ENCODE results near the gene PI4KA.
"Not testable (repeated sequence)": the region's sequence is repeated elsewhere in the genome, so short reads cannot be mapped to it uniquely, and the experiment has no call there.

The PI4KA gene

DNA sequence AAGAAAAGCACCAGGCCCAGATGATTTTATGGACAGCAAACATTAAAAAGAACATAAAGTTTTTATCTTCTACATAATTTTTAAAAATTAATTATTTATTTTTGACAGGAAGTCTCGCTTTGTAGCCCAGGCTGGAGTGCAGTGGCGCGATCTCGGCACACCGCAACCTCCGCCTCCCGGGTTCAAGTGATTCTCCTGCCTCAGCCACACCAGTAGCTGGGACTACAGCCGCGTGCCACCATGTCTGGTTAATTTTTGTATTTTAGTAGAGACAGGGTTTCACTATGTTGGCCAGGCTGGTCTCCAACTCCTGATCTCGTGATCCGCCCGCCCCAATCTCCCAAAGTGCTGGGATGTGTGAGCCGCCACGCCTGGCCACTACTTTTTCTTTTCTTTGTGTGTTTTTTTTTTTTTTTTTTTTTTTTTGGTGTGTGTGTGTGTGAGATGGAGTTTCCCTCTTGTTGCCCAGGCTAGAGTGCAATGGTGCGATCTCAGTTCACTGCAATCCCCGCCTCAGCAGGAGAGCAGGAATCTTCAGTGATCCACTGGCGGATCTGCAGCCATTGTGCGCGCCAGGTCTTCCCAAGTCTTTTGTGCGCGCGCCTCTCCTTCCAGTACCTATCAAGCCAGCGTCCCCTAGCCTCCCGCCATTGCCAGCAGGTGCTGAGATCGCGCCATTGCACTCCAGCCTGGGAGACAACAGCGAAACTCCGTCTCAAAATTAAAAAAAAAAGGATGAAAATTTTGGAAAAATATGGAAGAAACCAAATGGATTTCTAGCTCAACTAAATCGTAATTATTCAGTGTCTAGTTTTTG is 171.0 kb downstream of the PI4KA start:
- DNase-seq = not testable (repeated sequence)

DNA sequence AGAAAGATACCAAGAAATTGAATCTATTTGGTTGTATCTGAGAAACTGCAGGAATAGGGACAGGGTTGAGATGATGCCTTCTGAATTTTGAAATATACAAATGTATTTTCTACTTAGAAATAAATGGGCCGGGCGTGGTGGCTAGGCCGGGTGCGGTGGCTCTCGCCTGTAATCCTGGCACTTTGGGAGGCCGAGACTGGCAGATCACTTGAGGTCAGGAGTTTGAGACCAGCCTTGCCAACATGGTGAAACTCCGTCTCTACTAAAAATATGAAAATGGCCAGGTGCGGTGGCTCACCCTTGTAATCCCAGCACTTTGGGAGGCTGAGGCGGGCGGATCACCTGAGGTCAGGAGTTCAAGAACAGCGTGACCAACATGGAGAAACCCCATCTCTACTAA is 172.8 kb downstream of the PI4KA start:
- not testable (repeated sequence) for DNase-seq

DNA sequence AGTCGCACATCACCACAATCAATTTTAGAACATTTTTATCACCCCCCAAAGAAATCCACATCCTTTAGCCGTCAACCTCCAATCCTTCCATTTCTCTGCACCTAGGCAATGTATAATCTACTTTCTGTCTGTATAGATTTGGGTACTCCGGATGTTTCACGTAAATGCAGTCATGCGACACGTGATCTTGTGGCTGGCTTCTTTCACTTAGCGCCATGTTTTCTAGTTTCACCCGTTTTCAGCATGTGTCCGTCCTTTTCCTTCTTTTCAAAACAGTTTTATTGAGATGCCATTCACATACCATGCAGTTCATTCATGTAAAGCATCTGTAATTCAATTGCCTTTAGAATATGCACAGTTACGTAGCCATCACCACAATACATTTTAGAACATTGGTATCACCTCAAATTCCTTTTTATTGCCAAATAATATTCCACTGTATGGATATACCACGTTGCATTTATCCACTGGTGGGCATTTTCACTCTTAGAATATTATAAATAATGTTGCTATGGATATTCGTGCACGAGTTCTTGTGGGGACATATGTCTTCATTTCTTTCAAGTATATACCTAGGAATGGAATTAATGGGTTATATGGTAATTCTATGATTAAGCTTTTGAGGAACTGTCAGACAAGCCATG is 179.7 kb downstream of the PI4KA start:
- DNase-seq = not testable (repeated sequence)

DNA sequence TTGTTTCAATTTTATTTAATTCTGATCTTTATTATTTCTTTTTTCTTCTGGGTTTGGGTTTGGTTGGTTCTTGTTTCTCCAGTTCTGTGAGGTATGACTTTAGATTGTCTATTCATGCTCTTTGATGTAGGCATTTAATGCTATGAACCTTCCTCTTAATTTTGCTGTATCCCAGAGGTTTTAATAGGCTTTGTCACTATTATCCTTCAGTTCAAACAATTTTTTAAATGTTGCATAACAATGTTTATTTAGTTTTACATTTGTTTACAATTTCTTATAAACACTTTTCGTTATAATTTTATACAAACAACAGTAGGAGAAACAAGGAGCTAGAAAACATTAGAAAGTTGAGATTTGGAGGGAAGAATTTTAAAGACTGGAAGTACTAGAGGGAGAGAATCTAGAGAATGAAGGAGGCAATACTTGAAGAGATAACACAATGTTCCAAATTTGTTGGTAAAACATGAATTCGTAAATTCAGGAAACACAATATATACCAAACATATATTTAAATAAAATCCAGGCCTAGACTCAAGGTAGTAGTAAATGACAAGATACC is 180.8 kb downstream of the PI4KA start:
- no peak for DNase-seq

DNA sequence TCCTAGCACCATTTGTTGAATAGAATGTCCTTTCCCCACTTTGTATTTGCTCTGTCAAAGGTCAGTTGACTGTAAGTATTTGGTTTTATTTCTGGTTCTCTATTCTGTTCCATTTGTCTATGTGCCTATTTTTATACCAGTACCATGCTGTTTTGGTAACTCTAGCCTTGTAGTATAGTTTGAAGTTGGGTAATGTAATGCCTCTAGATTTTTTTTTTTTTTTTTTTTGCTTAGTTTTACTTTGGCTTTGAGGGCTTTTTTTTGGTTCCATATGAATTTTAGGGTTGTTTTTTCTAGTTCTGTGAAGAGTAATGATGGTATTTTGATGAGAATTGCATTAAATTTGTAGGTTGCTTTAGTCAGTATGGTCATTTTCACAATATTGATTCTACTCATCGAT is 183.0 kb downstream of the PI4KA start:
- DNase-seq = not testable (repeated sequence)

DNA sequence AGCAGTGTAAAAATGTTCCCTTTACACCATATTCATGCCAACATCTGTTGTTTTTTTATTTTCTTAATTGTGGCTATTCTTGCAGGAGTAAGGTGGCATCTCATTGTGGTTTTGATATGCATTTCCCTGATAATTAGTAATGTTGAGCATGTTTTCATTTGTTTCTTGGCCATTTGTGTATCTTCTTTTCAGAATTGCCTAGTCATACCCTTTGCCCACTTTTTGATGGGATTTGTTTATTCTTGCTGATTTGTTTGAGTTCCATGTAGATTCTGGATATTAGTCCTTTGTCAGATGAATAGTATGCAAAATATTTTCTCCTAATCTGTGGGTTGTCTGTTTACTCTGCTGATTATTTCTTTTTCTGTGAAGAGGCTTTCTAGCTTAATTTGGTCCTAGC is 183.6 kb downstream of the PI4KA start:
- no peak for DNase-seq

DNA sequence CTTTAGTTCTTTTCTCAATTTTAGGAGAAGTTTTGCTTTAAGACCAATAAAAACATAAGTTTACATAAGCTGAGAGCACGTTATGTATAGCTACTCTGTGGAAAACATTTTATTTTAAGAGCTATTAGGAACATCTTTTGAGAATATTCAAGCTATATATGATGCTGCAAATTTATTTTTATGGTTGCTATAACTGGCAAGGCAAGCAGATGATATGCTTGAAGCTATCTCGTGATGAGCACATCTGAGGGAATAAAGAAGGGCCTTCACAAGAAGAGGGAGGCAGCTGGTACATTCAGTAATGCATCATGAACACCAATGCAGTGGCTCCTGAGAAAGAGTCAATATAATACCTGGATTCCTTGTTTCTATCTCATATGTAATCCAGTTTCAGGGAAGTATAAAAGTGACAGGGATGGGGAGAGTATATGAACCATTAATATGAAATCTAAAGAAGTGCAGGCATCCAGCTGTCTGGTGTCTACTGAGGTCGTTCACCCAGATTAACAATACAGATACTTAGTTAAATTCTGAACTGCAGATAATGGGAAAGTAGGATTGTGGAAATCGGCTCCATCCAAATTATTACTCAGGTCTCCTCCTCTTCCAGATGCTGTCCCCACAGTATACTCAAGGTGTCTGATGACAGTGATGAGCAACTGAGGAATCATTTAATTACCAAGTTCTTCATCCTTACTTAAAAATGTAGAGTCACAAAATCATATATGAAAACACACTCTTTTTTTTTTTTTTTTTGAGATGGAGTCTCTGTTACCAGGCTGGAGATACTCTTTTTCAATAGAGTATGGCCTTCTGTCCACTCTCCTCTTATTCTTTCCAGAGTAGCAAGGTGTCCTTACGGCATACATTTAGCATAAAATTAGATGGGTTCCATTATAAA is 185.1 kb downstream of the PI4KA start:
- no peak for DNase-seq

DNA sequence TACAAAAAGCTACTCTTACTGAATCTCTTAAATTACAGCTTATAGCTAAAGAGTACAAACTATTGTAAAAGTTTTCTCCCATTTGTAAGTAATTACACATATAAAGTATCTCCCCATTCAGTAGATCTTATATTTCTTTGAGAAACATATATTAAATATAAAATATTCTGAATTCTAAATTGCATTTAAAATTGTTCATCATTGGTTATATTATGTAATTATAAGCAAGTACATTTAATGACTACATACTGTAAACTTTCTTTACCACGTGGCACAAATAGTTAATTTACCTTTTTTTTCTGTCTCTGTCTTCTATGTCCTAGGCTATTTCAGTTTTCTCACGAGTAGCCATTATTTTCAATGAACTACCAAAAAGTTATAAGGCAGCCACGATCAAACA is 185.9 kb downstream of the PI4KA start:
- DNase-seq = no peak

DNA sequence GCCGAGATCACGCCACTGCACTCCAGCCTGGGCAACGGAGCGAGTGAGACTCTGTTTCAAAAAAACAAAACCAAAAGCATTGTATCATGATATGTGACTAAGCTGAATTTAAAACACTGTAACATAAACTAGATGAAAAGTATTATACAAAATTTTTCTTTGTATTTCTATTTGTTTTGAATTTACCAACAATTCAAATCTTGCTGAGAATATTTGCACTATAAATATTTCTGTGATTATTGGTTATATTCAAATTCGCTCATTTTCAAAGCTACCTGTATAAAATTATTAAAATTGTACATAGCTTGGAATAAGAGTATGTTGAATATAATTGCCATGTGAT is 186.6 kb downstream of the PI4KA start:
- no peak for DNase-seq

DNA sequence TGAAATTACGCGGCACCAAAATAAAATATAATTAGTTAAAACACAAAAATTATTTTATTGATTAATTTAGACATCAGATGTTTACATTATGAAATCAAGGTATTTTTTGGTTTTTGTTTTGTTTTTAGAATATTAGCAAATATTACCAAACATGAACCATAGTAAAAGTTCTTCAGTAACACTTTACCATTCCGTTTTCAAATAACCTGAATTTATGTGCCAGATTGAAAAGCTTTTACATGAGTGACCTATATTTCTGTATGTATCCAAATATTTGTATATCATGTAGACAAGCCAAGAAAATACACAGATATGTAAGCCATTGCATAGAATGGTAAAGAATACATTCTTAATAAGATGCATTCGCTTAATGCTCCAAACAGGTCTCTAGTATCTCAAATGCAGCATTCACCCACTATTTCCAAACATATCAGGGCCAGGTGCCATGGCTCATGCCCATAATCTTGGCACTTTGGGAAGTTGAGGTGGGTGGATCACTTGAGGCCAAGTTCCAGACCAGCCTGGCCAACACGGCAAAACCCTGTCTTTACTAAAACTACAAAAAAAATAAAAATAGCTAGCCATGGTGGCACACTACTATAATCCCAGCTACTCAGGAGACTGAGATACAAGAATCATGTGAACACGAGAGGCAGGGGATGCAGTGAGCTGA is 187.1 kb downstream of the PI4KA start:
- no peak for DNase-seq

DNA sequence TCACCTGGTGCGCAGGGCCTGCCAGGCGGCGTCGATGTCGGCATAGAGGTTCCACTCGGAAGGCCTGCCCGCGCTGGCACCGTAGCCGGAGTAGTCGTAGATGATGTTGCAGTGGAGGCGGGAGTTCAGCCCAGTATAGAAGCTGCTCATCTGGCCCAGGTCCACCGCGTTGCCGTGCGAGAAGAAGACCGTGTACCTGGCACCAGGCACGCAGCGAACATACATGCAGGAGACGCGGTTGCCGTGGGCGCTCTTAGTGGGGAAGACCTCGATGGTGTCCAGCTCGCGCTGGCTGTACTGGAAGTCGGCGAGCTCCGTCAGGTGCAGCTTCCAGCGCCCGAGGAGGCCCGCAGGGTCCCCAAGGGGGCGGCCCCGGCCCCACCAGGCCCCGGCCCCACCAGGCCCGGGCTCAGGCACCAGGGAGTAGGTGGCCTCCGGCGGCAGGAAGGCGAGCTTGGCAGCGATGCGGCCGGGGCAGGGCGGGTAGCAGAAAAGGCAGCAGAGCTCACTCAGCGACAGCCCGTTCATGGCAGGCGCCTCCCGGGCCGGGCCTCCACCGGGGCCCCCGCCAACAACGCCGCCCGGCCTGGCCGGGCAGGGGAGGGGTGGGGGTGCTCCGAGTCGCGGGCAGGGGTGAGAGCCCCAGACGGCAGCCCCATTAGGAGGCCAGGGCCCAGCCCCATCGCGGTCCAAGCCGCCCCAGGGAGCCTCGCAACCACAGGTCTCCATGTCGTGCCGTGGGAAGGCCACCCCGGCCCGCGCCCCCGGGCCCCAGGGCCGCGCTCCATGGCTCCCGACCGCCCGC is 188.0 kb downstream of the PI4KA start:
- DNase-seq = not testable (repeated sequence)

DNA sequence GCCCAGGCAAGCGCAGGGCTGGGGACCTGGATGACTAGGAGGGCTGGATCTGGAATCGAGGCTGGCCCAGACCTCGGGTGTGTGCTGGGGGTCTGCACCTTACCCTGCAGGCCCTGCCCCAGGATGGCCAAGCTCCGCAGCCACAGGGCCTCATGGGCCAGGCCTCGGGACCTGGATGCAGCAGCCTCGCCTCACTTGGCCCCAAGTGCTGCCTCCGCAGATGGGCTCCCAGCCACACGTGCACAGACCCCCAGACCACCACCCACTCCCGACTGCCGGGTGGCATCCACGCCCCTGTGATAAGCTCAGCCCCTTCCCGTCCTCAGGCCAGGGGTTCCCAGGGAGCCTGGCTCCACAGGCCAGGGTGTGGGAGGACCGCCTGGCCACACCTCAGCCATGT is 188.7 kb downstream of the PI4KA start:
- DNase-seq = not testable (repeated sequence)

DNA sequence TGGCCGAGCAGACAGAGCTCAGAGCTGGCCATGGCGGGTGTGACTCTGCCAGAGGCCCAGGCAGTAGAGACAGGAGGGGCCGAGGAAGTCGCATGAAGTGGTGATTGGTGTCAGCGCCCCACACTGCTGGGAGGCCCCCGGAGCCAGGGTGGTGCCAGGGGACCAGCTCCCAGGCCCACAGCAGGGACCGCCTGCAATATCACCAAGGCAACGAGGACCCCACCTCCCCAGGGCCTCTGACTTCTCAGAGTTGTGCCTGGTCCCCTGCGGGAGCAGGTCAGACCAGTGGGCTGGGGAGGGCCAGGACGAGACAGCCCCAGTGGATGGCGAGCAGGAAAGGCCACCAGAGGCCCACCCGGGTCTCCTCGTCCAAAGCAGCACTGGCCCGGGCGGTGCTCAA is 189.1 kb downstream of the PI4KA start:
- not testable (repeated sequence) for DNase-seq

DNA sequence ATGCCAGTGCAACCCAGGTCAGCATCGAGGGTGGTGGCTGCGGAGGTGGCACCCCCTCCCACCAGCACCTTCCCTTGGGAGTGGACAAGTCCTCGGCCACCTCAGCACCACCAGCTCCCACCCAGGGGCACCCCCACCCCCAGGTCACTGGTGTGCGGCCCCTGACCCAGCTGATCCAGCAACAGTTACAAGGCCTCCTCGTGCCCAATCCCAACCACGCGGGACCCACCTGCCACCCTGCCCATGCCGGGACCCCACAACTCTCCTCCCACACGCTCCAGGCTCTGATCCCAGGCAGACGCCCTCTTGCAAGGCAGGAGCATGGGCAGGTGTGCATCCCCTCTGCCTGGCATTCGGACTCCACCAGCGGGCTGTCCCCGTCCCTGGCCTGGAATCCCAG is 189.8 kb downstream of the PI4KA start:
- DNase-seq = not testable (repeated sequence)

DNA sequence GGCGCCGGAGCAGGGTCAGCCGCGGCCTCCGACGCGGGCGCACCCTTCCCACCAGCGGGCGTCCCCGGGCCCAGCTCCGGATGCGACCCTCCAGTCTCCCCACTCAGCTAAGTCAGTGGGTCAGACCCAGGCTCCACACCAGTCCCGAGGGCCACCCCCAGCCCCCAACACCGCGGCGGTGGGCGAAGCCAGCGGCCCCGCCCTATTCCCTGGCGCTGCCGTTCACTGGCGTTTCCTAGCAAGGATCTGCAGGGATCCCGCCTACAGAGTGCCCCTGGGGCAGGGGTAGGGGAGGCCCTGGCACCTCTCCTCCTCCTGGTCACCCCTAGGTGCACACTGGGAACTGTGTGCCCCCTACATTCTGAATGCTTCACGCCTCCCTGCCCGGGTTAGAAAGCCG is 190.4 kb downstream of the PI4KA start:
- not testable (repeated sequence) for DNase-seq

DNA sequence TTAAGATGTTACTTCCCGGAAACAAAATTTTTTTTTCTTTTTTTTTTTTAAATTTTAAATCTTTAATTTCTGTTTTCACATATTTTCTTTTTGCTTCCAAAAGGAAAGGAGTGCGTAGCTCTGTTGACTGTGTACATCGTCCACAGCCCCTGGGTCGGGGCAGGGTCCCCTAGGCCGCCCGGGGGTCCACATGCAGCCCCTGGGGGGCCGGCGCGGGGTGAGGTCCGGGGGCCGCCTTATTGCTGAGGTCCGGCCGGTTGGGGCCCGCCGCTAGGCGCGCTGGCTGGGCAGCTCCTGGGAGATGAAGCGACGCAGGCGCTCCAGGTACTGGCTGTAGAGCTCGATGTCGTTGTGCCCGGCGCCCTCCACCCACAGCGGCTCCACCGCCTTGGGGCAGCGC is 191.1 kb downstream of the PI4KA start:
- not testable (repeated sequence) for DNase-seq

DNA sequence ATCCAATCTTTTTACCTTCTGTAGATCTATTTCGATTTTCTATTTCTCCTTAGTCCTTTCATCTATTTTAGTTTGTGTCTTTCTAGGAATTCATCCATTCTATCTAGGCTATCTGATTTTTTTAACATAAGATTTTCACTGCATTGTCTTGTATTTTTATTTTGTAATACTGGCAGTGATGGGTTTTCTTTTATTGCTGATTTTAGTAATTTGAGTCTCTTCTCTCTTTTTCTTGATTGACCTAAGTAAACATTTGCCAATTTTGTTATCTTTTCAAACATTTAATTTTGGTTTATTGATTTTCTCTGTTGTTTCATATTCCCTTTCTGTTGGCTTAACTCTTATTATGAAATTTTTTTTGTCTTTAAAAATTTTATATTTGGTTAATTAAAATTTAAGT is 192.1 kb downstream of the PI4KA start:
- no peak for DNase-seq

DNA sequence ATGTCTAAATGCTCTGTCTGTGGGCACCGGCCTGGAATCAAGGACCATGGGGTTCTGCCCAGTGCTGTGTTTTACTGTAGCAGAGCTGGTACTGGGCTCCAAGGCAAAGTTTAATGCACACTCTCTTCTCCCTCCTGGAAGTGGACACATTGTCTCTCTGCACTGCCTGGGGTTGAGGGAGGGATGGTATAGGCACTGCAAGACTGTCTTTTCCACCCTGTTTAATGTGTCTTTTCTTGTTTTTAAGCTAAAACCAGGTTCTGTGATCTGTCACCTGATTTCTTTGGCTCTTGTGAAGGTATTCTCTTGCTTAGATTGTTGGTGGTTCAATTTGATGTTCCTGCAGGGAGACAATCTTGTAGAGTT is 194.0 kb downstream of the PI4KA start:
- no peak for DNase-seq

DNA sequence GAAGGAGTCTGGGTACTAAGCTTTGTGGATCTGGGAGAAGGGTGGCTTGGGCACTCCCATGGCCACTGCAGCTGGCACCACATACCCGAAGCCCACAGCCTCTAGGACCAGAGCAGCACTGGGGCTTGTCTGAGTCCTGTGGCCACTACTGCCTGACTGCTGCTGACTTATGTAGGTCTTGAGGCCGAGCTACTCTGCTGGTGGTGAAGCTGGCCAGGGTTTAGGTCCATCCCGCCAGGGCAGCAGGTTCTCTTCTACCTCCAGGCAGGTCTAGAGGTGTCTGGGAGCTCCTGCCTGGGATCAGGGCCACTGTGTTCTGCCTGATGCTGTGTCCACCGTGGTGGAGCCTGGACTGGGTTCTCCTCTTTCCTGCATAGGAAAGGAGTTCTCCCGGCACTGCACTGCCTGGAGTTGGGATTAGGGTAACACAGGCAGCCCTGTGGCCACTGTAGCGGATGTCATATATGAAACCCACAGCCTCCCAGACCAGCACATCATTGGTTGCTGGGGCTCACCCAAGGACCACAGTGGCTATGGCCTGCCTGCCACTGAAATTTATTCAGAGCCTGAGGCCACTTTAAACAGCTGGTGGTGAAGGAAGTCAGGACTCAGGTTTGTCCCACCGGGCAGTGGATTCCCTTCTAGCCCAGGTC is 194.5 kb downstream of the PI4KA start:
- DNase-seq = no peak

DNA sequence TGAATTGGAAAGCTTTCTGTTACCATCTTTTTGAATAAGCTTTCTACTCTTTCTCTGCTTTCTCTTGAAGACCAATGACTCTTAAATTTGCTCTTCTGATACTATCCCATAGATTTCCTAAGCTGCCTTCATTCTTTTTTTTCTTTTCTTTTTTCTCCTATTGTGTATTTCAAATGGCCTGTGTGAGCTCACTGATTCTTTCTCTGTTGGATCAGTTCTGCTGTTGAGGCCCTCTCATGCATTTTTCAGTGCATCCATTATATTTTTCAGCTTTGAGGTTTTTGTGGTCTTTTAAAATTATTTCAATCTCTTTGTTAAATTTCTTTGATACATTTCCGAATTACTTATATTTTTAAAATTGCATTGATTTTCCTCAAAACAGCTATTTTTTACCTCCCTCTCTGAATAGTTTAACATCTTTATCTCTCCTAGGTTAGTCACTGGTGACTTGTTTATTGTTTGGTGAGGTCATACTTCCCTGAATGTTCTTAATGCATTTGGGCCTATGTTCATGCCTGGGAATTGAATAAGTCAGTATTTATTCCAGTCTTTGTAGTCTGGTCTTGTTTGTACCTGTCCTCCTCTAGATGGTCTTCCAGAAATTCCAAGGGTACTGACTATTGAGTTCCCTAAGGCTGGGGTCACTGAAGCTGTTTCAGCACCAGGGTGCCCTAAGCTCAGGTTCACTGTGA is 195.3 kb downstream of the PI4KA start:
- no peak for DNase-seq

Measured in amniotic stem cell (primary cell).